ENCODE results near the gene TDRD3. TPM values are rescaled to one million over a fixed set of nuclear protein-coding genes. Genes with fewer than 3 reads are reported as not detected.

TDRD3 gene
- total RNA-seq, 1 donor from 2014 or later: 22.5 TPM

- intact Hi-C loops (cut with micrococcal nuclease): no loop called here
- DNase-seq (no peak), ATAC-seq (ENCODE audit: low read depth) (no peak)
- CTCF ChIA-PET: no interaction called here
- TF ChIP-seq CTCF (IDR thresholded peaks at IDR 0.05): no peak
- Mint-ChIP-seq H3K4me1 (peaks cover 2% of the 10 kb centered on the region), H3K27ac (no peak overlapping the region), H3K9me3 (peaks cover 2% of the 10 kb centered on the region), H3K27me3 (no peaks in the 10 kb centered on the region), H3K36me3 (ENCODE audit: low read depth) (peaks cover 5% of the 10 kb centered on the region), H3K4me3 (no peak overlapping the region)
- POLR2A ChIA-PET: no interaction called here
Measured at GRCh38 chr13:60417734-60418133, 20.7 kb downstream of the TDRD3 start.

DNA sequence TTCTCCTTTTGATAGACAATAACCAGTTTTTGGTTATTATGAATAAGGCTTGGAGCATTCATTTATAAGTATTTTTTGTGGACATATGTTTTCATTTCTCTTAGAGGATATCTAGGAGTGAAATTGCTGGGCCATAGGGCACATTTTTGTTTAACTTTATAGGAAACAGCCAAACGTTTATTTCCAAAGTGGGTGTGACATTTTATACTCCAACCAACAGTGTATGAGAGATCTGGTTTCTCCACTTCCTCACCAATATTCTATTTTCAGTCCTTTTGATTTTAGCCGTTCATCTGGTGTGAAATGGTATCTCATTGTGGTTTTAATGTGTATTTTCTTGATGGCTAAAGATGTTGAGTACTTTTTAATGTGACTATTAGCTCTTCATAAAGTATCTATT, 21.9 kb downstream of the TDRD3 start:
- peaks cover 2% of the 10 kb centered on the region for H3K9me3 Mint-ChIP-seq
- no peak for TF ChIP-seq CTCF (IDR thresholded peaks at IDR 0.05)
- POLR2A ChIA-PET: no interaction called here
- H3K4me1 Mint-ChIP-seq: peaks cover 2% of the 10 kb centered on the region
- intact Hi-C loops (cut with micrococcal nuclease): no loop called here
- peaks cover 5% of the 10 kb centered on the region for H3K36me3 Mint-ChIP-seq (ENCODE audit: low read depth)
- H3K4me3 Mint-ChIP-seq: no peak overlapping the region
- no peak for DNase-seq
- ATAC-seq (ENCODE audit: low read depth): no peak
- CTCF ChIA-PET: no interaction called here
- H3K27me3 Mint-ChIP-seq: no peaks in the 10 kb centered on the region
- no peak overlapping the region for H3K27ac Mint-ChIP-seq

GRCh38 chr13:60425332-60425731, 28.3 kb downstream of the TDRD3 start:
- Mint-ChIP-seq H3K36me3 (ENCODE audit: low read depth) (peaks cover 4% of the 10 kb centered on the region), H3K4me1 (peaks cover 19% of the 10 kb centered on the region), H3K4me3 (no peak overlapping the region), H3K27ac (no peak overlapping the region), H3K27me3 (no peaks in the 10 kb centered on the region), H3K9me3 (no peaks in the 10 kb centered on the region)
- intact Hi-C loops (cut with micrococcal nuclease): no loop called here
- ChIA-PET POLR2A (no interaction called here), CTCF (no interaction called here)
- DNase-seq (no peak), ATAC-seq (ENCODE audit: low read depth) (no peak)
- no peak for TF ChIP-seq CTCF (IDR thresholded peaks at IDR 0.05)

- H3K27ac Mint-ChIP-seq: no peak overlapping the region
- no peak overlapping the region for H3K4me3 Mint-ChIP-seq
- no peaks in the 10 kb centered on the region for H3K9me3 Mint-ChIP-seq
- H3K27me3 Mint-ChIP-seq: no peaks in the 10 kb centered on the region
- H3K36me3 Mint-ChIP-seq (ENCODE audit: low read depth): peaks cover 1% of the 10 kb centered on the region
- CTCF ChIA-PET: no interaction called here
- DNase-seq (no peak), ATAC-seq (ENCODE audit: low read depth) (no peak)
- H3K4me1 Mint-ChIP-seq: peaks cover 19% of the 10 kb centered on the region
- POLR2A ChIA-PET: no interaction called here
- intact Hi-C loops (cut with micrococcal nuclease): no loop called here
- TF ChIP-seq CTCF (IDR thresholded peaks at IDR 0.05): no peak
Measured at GRCh38 chr13:60426075-60426474, 29.1 kb downstream of the TDRD3 start.

DNA sequence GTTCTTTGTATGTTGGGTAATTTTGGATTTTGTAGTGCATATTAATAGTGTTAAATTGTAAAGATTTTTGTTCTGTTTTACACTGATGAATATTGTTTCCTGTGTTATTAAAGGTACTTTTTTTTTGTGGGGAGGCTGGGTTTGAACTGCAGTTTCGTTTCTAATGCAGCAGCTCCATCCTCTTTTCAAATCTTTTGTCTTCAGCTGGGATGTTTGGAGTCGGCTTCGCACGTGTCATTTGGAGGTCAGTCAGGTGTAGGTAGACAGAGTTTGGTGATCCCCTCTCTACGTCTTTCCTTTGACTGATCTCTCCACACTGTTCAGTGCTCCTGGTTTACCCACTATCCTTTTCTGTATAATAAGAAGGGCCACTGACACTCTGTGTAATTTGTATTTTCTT, 30.3 kb downstream of the TDRD3 start:
- no peaks in the 10 kb centered on the region for H3K27me3 Mint-ChIP-seq
- H3K4me3 Mint-ChIP-seq: peak overlapping the region; percentile 24
- H3K4me1 Mint-ChIP-seq: peaks cover 19% of the 10 kb centered on the region
- ATAC-seq (ENCODE audit: low read depth) (no peak), DNase-seq (no peak)
- ChIA-PET POLR2A (interaction anchor here (1.6 kb wide), 1 partner anchor 31 kb away, joined by 6 read pairs; the partner anchor contains the start of gene TDRD3), CTCF (interaction anchor here (1.1 kb wide), 1 partner anchor 746 kb away, joined by 3 read pairs; no protein-coding TSS in a partner anchor)
- H3K27ac Mint-ChIP-seq: no peak overlapping the region
- H3K36me3 Mint-ChIP-seq (ENCODE audit: low read depth): no peaks in the 10 kb centered on the region
- intact Hi-C loops (cut with micrococcal nuclease): no loop called here
- no peak for TF ChIP-seq CTCF (IDR thresholded peaks at IDR 0.05)
- no peaks in the 10 kb centered on the region for H3K9me3 Mint-ChIP-seq

Data from activated B cell treated with CpG ODN at 0.5 μM for 24 hours (primary cell).